ENCODE results near the gene ELOVL1.

Gene ELOVL1

DNA sequence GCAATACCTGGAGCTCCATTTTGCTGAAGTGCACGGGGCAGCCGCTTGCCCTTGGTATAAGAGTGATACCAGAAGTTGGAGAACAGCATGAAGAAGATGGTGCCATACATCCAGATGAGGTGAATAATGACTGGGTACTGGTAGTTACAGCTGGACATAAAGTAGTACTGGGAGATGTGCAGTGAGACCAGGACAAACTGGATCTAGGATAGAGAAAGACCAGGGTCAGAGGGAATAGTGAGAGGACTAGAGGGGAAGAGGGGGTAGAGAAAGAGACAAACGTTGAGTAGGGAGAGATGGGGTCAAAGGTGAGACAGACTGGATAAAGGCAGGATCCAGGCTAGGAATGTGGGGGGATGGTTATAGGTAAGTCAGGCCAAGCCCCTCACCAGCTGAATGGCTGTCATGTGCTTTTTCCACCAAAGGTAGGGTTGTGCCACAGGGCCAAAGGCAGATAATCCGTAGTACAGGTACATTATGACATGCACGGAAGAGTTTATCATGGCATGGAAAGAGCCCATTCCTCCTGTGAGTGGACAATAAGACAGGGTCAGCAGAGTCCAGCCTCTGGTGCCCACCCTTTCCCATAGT is 3.8 kb downstream of the ELOVL1 start:
- no peak overlapping the region for H3K4me3 ChIP-seq (ENCODE audit: low read depth, low read length)
- in situ Hi-C loops (cut with HindIII; ENCODE audit: low sequenced_read_pairs), result no loop called here
- TF ChIP-seq, protein P1, sequence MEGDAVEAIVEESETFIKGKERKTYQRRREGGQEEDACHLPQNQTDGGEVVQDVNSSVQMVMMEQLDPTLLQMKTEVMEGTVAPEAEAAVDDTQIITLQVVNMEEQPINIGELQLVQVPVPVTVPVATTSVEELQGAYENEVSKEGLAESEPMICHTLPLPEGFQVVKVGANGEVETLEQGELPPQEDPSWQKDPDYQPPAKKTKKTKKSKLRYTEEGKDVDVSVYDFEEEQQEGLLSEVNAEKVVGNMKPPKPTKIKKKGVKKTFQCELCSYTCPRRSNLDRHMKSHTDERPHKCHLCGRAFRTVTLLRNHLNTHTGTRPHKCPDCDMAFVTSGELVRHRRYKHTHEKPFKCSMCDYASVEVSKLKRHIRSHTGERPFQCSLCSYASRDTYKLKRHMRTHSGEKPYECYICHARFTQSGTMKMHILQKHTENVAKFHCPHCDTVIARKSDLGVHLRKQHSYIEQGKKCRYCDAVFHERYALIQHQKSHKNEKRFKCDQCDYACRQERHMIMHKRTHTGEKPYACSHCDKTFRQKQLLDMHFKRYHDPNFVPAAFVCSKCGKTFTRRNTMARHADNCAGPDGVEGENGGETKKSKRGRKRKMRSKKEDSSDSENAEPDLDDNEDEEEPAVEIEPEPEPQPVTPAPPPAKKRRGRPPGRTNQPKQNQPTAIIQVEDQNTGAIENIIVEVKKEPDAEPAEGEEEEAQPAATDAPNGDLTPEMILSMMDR (IDR thresholded peaks at IDR 0.05; ENCODE audit: low read depth, low read length), result no peak
- DNase-seq (ENCODE audit: low read depth, low spot score), result no peak

DNA sequence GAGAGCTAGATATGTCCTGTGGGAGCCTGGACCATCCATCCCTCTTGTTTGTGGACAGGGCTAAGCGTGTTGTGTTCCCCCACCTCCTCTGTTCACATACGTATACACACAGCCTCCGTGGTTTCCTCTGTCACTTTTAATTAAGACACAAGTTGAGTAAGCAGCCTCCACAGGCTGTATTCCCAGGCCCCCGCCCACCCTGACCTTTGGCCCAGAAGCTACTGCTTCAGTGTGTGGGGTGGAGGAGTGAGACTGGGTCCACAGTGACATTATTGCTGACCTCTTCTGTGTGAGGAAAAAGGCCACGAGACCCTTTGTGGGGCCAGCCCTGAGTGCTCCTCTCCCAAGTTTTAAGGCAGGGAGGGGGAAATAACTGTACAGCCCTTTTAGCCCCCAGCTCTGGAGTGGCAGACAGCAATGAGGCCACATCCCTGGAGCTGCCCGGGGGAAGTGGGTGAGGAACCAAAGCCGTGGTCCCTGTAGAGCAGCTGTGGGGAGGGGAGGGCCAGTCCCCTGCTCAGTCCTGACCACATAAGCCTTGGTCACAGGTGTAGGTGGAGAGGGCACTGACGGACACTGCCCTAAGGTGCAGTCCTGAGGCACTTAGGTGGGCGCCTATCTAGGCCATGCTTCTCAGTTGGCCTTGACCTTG is 4.4 kb downstream of the ELOVL1 start:
- TF ChIP-seq, protein P1 (IDR thresholded peaks at IDR 0.05; ENCODE audit: low read depth, low read length), result no peak
- DNase-seq (ENCODE audit: low read depth, low spot score), result no peak
- in situ Hi-C loops (cut with HindIII; ENCODE audit: low sequenced_read_pairs), result no loop called here
- H3K4me3 ChIP-seq (ENCODE audit: low read depth, low read length), result no peak overlapping the region

DNA sequence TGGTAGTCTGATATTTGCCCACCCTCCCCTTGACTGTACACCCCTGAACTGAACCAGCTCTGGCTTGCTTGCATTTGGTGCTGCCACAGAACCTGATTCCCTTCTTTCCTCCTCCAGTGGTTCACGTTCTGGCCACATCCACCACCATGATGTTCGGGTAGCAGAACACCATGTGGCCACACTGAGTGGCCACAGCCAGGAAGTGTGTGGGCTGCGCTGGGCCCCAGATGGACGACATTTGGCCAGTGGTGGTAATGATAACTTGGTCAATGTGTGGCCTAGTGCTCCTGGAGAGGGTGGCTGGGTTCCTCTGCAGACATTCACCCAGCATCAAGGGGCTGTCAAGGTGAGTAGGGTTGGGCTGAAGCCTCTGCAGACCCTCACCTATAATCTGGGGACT is 7.2 kb downstream of the ELOVL1 start:
- in situ Hi-C loops (cut with HindIII; ENCODE audit: low sequenced_read_pairs), result no loop called here
- DNase-seq (ENCODE audit: low read depth, low spot score), result no peak
- TF ChIP-seq, protein P1 (IDR thresholded peaks at IDR 0.05; ENCODE audit: low read depth, low read length), result no peak
- peak overlapping the region; percentile 52 for H3K4me3 ChIP-seq (ENCODE audit: low read depth, low read length)

DNA sequence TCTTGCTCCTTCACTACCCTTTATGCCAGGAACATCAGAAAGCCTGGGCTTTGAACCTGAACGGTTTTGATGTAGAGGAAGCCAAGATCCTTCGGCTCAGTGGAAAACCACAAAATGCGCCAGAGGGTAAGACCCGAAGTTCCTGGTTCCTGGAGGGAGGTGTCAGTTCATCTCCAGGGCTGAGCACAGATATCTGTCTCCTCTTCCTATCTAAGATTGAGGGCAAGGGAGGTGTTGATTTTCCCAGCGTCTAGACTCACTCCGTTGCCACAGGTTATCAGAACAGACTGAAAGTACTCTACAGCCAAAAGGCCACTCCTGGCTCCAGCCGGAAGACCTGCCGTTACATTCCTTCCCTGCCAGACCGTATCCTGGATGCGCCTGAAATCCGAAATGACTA is 8.1 kb downstream of the ELOVL1 start:
- peak overlapping the region; percentile 52 for H3K4me3 ChIP-seq (ENCODE audit: low read depth, low read length)

DNA sequence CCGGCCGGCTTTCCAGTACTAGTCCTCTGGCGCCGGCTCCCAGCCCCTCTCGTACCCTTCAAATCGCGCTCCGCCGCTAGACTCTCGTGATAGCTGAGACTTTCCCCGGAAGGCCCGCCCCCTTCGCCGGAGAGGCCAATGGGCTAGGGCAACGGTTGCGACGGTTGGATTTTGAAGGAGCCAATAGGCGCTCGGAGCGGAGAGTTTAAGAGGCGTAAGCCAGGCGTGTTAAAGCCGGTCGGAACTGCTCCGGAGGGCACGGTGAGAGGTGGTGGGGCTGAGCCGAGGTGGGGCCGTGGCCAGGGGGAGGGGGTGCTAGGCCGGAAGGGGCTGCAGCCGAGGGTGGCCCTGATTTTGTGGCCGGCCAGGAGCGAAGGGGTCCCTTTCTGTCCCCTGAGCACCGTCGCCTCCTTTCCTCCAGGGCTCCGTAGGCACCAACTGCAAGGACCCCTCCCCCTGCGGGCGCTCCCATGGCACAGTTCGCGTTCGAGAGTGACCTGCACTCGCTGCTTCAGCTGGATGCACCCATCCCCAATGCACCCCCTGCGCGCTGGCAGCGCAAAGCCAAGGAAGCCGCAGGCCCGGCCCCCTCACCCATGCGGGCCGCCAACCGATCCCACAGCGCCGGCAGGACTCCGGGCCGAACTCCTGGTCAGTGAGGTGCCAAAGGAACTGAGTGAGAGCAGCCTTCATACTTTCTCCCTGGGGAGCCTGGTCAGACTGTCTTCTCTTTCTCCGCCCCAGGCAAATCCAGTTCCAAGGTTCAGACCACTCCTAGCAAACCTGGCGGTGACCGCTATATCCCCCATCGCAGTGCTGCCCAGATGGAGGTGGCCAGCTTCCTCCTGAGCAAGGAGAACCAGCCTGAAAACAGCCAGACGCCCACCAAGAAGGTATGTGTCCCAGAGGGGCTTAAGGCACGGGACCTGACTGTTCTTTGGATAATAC is 8.8 kb downstream of the ELOVL1 start, which contains the start of gene CDC20:
TSS of gene CDC20 (plus strand) at position 236 of the 948 bp plus-strand sequence. CDS start at position 471, 235 bp downstream.
- in situ Hi-C loops (cut with HindIII; ENCODE audit: low sequenced_read_pairs), result no loop called here
- TF ChIP-seq, protein P1 (IDR thresholded peaks at IDR 0.05; ENCODE audit: low read depth, low read length), result no peak
- H3K4me3 ChIP-seq (ENCODE audit: low read depth, low read length), result peak within 1 kb of the TSS; percentile 52
- DNase-seq (ENCODE audit: low read depth, low spot score), result peak; percentile 97

More for the DNA sequence above, 8.1 kb downstream of the ELOVL1 start:
- in situ Hi-C loops (cut with HindIII; ENCODE audit: low sequenced_read_pairs), result no loop called here
- DNase-seq (ENCODE audit: low read depth, low spot score), result no peak
- TF ChIP-seq, protein P1 (IDR thresholded peaks at IDR 0.05; ENCODE audit: low read depth, low read length), result no peak

DNA sequence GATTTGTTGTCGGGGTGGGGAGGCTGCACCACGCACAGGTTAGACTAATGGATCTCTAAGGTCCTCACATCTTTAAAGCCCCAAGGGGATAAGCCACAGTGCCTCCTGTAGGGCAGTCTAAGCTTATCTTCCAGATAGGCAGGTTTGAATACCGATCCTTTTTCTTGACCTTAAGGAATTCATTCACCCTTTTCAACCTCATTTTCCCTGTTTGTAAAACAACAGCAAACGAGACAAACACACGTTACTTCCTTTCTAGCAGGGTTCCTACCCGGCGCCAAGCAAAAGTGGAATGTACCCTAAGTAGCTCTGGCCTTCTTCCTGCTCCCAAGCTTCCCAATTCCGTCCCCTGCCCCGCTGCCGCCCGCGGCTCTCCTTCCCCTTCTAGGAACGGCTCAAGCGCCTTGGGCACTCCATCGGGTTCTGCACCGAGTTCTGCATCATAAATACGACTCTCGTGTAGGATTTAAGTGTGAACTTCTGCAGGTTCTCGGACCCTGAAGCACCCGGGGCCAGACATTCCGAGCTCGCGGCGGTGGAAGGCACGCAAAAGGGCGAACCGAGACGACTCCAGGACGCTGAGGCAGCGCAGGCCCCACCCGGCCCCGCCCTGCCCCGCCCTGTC is 9.6 kb downstream of the ELOVL1 start:
- in situ Hi-C loops (cut with HindIII; ENCODE audit: low sequenced_read_pairs), result no loop called here
- DNase-seq (ENCODE audit: low read depth, low spot score), result peak; percentile 58
- TF ChIP-seq, protein P1 (IDR thresholded peaks at IDR 0.05; ENCODE audit: low read depth, low read length), result peak; percentile 42
- peak overlapping the region; percentile 52 for H3K4me3 ChIP-seq (ENCODE audit: low read depth, low read length)

Data from astrocyte of the spinal cord (primary cell).